Effector memory CD4-positive, alpha-beta T cell (primary cell): Measurements from ENCODE around the gene ZNRF3.
"Not testable (repeated sequence)": the region's sequence is repeated elsewhere in the genome, so short reads cannot be mapped to it uniquely, and the experiment has no call there.

Experiments used
- DNase-seq, 3 donors: peaks; one replicate each; pipeline ENCODE4 v3.0.0-alpha.2; 2020
- H3K27ac ChIP-seq: 2 replicates; pipeline ENCODE4 v1.7.0; 2013; ENCODE audit warnings: mild to moderate bottlenecking, low read length, moderate library complexity; ENCODE audit not compliant: insufficient read depth, poor library complexity, severe bottlenecking
- H3K27me3 ChIP-seq: replicated peaks from 2 replicates; pipeline ENCODE4 v1.7.0; 2013; ENCODE audit warnings: mild to moderate bottlenecking, low read length; ENCODE audit not compliant: insufficient read depth, control insufficient read depth, poor library complexity, severe bottlenecking
- H3K36me3 ChIP-seq: 2 replicates; pipeline ENCODE4 v1.7.0; 2013; ENCODE audit warnings: mild to moderate bottlenecking, low read length, moderate library complexity; ENCODE audit not compliant: control insufficient read depth, insufficient read depth
- H3K4me1 ChIP-seq: 2 replicates; pipeline ENCODE4 v1.7.0; 2013; ENCODE audit warnings: low read length, mild to moderate bottlenecking; ENCODE audit not compliant: control insufficient read depth, insufficient read depth, poor library complexity, severe bottlenecking
- H3K4me3 ChIP-seq: 2 replicates; pipeline ENCODE4 v1.7.0; 2013; ENCODE audit warnings: low read length, low read depth, mild to moderate bottlenecking; ENCODE audit not compliant: insufficient read depth, poor library complexity, severe bottlenecking
- H3K9me3 ChIP-seq: 2 replicates; pipeline ENCODE4 v1.7.0; 2013; ENCODE audit warnings: mild to moderate bottlenecking, low read length, moderate library complexity; ENCODE audit not compliant: control insufficient read depth

Gene ZNRF3

GRCh38 chr22:28905256-28905832 is 22.0 kb downstream of the ZNRF3 start:
- no peak for DNase-seq
- H3K27me3 ChIP-seq = no peaks in the 10 kb centered on the region
- no peaks in the 10 kb centered on the region for H3K9me3 ChIP-seq
- no peak overlapping the region for H3K4me3 ChIP-seq
- no peaks in the 10 kb centered on the region for H3K36me3 ChIP-seq
- no peak overlapping the region for H3K27ac ChIP-seq
- no peaks in the 10 kb centered on the region for H3K4me1 ChIP-seq

DNA sequence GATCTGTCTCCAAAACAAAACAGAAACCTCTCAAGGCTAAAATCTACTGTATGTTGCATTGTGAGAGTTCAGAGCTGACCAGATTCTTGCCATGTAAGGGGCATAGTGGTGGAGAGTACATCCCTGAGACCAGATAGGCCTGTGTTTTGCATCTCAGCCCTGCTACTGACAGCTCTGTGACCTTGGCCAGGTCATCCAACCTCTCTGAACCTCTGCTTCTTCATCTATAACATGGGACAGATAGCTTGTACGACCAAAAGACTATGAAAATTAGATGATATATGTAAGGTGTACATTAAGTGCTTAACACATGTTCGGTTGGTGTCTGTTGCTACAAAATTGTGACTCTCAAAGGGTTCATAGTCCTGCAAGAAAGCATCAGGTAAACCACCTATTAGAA is 22.9 kb downstream of the ZNRF3 start:
- no peak for DNase-seq
- H3K4me1 ChIP-seq = no peaks in the 10 kb centered on the region

GRCh38 chr22:28907311-28908008 is 24.1 kb downstream of the ZNRF3 start:
- Histone ChIP-seq H3K4me1 (no peaks in the 10 kb centered on the region), H3K36me3 (no peaks in the 10 kb centered on the region)
- no peak for DNase-seq

More for the DNA sequence above, 22.9 kb downstream of the ZNRF3 start:
- Histone ChIP-seq H3K27ac (no peak overlapping the region), H3K4me3 (no peak overlapping the region), H3K27me3 (no peaks in the 10 kb centered on the region), H3K9me3 (no peaks in the 10 kb centered on the region), H3K36me3 (no peaks in the 10 kb centered on the region)

GRCh38 chr22:28908810-28909209 is 25.4 kb downstream of the ZNRF3 start:
- not testable (repeated sequence) for H3K9me3 ChIP-seq, H3K27me3 ChIP-seq, H3K4me1 ChIP-seq, H3K36me3 ChIP-seq, H3K4me3 ChIP-seq, DNase-seq, H3K27ac ChIP-seq

More at GRCh38 chr22:28907311-28908008, 24.1 kb downstream of the ZNRF3 start:
- Histone ChIP-seq H3K4me3 (no peak overlapping the region), H3K27ac (no peak overlapping the region), H3K27me3 (no peaks in the 10 kb centered on the region), H3K9me3 (no peaks in the 10 kb centered on the region)

GRCh38 chr22:28909375-28909774 is 26.0 kb downstream of the ZNRF3 start:
- no peaks in the 10 kb centered on the region for H3K36me3 ChIP-seq
- H3K4me1 ChIP-seq = no peaks in the 10 kb centered on the region
- H3K27me3 ChIP-seq = no peaks in the 10 kb centered on the region
- DNase-seq = no peak
- H3K27ac ChIP-seq = no peak overlapping the region
- no peak overlapping the region for H3K4me3 ChIP-seq
- no peaks in the 10 kb centered on the region for H3K9me3 ChIP-seq

DNA sequence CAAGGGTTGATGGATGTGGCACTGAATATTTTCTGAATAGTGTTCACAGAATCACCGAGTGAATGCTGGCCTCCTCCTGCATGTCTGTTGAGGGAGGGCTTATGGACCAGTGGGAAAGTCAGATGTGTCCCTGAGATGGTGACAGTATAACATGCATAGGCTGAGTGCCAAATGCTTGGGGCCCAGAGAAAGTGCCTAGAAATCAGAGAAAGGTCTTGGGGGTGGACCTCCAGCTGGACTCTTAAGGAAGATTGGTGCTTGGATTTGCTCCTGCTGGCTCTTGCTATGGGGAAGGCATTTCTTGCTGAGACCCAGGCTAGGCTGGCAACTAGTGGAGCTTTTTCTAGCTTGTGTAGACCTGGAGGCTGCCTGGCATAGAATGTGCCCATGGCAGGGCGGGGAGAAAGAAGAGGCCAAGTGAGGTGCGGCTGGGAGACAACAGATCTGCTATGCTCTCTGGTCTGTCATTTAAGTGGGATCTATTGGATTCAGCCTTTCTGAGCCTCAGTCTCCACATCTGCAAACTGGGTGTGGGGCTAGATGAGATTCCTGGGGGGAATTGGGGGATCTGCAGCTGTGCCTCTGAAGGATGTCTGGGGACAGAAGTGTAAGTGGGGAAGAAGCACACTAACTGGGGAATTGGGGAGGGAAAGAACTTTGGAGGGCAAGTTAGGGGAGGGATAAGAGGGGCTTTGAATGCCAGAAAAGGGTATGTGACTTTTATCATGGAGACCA is 27.4 kb downstream of the ZNRF3 start:
- no peaks in the 10 kb centered on the region for H3K4me1 ChIP-seq
- DNase-seq = no peak

GRCh38 chr22:28911304-28911690 is 27.9 kb downstream of the ZNRF3 start:
- Histone ChIP-seq H3K4me1 (no peaks in the 10 kb centered on the region), H3K4me3 (no peak overlapping the region), H3K27me3 (no peaks in the 10 kb centered on the region), H3K36me3 (no peaks in the 10 kb centered on the region), H3K9me3 (no peaks in the 10 kb centered on the region), H3K27ac (no peak overlapping the region)
- no peak for DNase-seq

More for the DNA sequence above, 27.4 kb downstream of the ZNRF3 start:
- Histone ChIP-seq H3K36me3 (no peaks in the 10 kb centered on the region), H3K9me3 (no peaks in the 10 kb centered on the region), H3K4me3 (no peak overlapping the region), H3K27ac (no peak overlapping the region), H3K27me3 (no peaks in the 10 kb centered on the region)

DNA sequence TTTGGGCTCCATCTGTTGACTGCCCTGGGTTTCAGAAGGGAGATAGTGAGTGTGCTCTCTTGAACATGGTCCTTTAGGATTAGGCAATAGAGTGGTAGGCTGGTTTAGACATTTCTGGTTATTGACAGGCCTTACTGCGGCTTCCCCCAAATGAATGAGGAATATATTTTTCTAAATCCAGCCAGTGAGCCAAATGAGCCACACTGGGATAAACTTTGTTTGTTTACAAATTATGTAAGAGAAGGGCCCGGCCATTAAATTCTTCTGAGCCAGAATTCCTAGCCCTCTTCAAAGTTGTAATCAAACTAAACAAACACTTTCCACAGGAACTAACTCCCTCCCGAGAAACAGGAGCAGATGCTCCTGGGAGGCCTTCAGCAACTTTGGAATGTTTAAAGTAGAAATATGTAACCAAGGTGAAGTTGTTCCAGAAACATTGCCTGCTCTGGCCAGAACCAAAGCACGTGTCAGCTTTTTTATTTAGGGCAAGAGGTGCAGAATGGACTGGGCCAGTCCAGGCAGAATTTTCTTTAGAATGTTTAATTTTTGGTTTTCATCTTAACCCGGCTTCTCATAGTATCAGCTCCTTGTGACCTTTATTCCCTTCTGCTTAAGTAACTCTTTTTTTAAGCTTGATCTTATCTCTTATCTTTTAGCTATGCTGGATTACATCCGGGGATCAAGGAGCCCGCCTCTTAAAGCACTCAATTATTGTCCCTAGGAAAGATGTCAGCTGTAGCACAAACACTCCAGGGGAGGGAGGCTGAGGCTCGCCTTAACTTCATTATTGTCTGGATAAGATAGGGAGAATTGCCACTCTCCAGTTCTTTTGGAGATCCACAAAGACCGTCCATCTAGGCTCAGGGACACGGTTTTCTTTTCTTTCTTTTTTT is 28.7 kb downstream of the ZNRF3 start:
- no peaks in the 10 kb centered on the region for H3K36me3 ChIP-seq
- DNase-seq = no peak
- H3K4me3 ChIP-seq = no peak overlapping the region
- no peaks in the 10 kb centered on the region for H3K4me1 ChIP-seq
- no peak overlapping the region for H3K27ac ChIP-seq
- no peaks in the 10 kb centered on the region for H3K27me3 ChIP-seq
- no peaks in the 10 kb centered on the region for H3K9me3 ChIP-seq

- DNase-seq = no peak
- Histone ChIP-seq H3K36me3 (no peaks in the 10 kb centered on the region), H3K9me3 (no peaks in the 10 kb centered on the region), H3K4me3 (no peak overlapping the region), H3K4me1 (no peaks in the 10 kb centered on the region), H3K27me3 (no peaks in the 10 kb centered on the region), H3K27ac (no peak overlapping the region)
These were observed 30.8 kb downstream of the ZNRF3 start for GRCh38 chr22:28914201-28914600.
